Naive thymus-derived CD4-positive, alpha-beta T cell (primary cell): ENCODE measurements around the gene NCK1. TPM values are rescaled to one million over a fixed set of nuclear protein-coding genes. Genes with fewer than 3 reads are reported as not detected.

Source experiments
- ATAC-seq: fragments of 150-1000 bp; cut with Tn5 transposase; 2 replicates; pipeline ENCODE4 v1.10.0; 2021; ENCODE audit warnings: mild to moderate bottlenecking, moderate library complexity
- CTCF ChIA-PET: fragments of 350-600 bp; sonication (Branson Sonifier 250); formaldehyde crosslinking; loops from one replicate; lab custom pipeline; 2021; ENCODE audit warnings: antibody characterized with exemption; lab: Charles Lee
- POLR2A ChIA-PET: fragments of 350-600 bp; sonication (Branson Sonifier 250); formaldehyde crosslinking; loops from one replicate; lab custom pipeline; 2021; ENCODE audit warnings: antibody characterized with exemption, inconsistent platforms; lab: Charles Lee
- DNase-seq, 9 donors: peaks; one replicate each; pipeline versions ENCODE4 v3.0.0 to v3.0.0-alpha.2; 2020 to 2022; ENCODE audit warnings: mixed read lengths in 1 of 9
- H3K27ac ChIP-seq: one replicate; pipeline ENCODE4 v1.7.0; 2013; ENCODE audit warnings: mild to moderate bottlenecking, low read depth, low read length, moderate library complexity
- H3K27me3 ChIP-seq, 2 donors: one replicate each; pipeline ENCODE4 v1.7.0; 2013; ENCODE audit warnings: low read length in 2 of 2, mild to moderate bottlenecking in 2 of 2, moderate library complexity in 2 of 2; ENCODE audit not compliant: control insufficient read depth in 2 of 2, insufficient read depth in 2 of 2
- H3K36me3 ChIP-seq, 3 experiments: 1 replicate in 2 of 3; 2 replicates in 1 of 3; pipeline ENCODE4 v1.7.0; 2013; ENCODE audit warnings: low read length in 3 of 3, mild to moderate bottlenecking in 3 of 3, moderate library complexity in 1 of 3; ENCODE audit not compliant: insufficient read depth in 3 of 3, control insufficient read depth in 2 of 3
- H3K4me1 ChIP-seq, 2 donors: one replicate each; pipeline ENCODE4 v1.7.0; 2013; ENCODE audit warnings: low read length in 2 of 2, mild to moderate bottlenecking in 2 of 2, moderate library complexity in 1 of 2; ENCODE audit not compliant: control insufficient read depth in 2 of 2, insufficient read depth in 2 of 2
- H3K4me3 ChIP-seq: 2 replicates; pipeline ENCODE4 v1.7.0; 2013; ENCODE audit warnings: mild to moderate bottlenecking, low read length
- H3K9me3 ChIP-seq, 3 experiments: 1 replicate in 2 of 3; 2 replicates in 1 of 3; pipeline ENCODE4 v1.7.0; 2013; ENCODE audit warnings: low read length in 3 of 3; ENCODE audit not compliant: control insufficient read depth in 2 of 3
- H3K27ac Mint-ChIP-seq, 9 donors: one replicate each; pipeline ENCODE4 v1.8.0; 2020 to 2022; ENCODE audit warnings: mixed read lengths in 9 of 9, mild to moderate bottlenecking in 8 of 9, moderate library complexity in 5 of 9, inconsistent platforms in 2 of 9
- H3K27me3 Mint-ChIP-seq, 5 donors: one replicate each; pipeline ENCODE4 v1.8.0; 2021 to 2022; ENCODE audit warnings: mixed read lengths in 5 of 5, mild to moderate bottlenecking in 1 of 5
- H3K36me3 Mint-ChIP-seq, 5 donors: one replicate each; pipeline ENCODE4 v1.8.0; 2020 to 2022; ENCODE audit warnings: mixed read lengths in 5 of 5, mild to moderate bottlenecking in 3 of 5, inconsistent platforms in 1 of 5
- H3K4me1 Mint-ChIP-seq, 7 donors: one replicate each; pipeline ENCODE4 v1.8.0; 2020 to 2022; ENCODE audit warnings: mixed read lengths in 7 of 7, mild to moderate bottlenecking in 3 of 7, inconsistent platforms in 1 of 7
- H3K4me3 Mint-ChIP-seq, 10 donors: one replicate each; pipeline ENCODE4 v1.8.0; 2020 to 2022; ENCODE audit warnings: mild to moderate bottlenecking in 10 of 10, mixed read lengths in 10 of 10, moderate library complexity in 6 of 10, inconsistent platforms in 2 of 10
- H3K9me3 Mint-ChIP-seq, 11 donors: one replicate each; pipeline ENCODE4 v1.8.0; 2020 to 2022; ENCODE audit warnings: mixed read lengths in 11 of 11, mild to moderate bottlenecking in 4 of 11, inconsistent platforms in 1 of 11, moderate library complexity in 1 of 11
- intact Hi-C, 2 donors: fragments of 100-400 bp; cut with micrococcal nuclease; formaldehyde crosslinking; loops; one replicate each; pipeline ENCODE4 v1.15.1; 2023
- polyA plus RNA-seq, 2 donors: library from polyadenylated mRNA; unstranded; fragments of 300-500 nt; fragmentation: Illumina TruSeq; gene quantifications; one replicate each; pipeline ENCODE4 v1.2.3, GENCODE V29; 2021
- total RNA-seq, 6 experiments: library from RNA in 5 of 6; stranded (reverse) in 5 of 6; gene quantifications; 1 replicate in 5 of 6; 2 replicates in 1 of 6; pipeline ENCODE4 v1.2.3 and lab custom pipeline; 2021 to 2026

The NCK1 gene
- total and polyA plus RNA-seq, 7 experiments from 2014 or later, result 39.1 to 59.6 (median 47.3) TPM

GRCh38 chr3:136989781-136990524 is 127.9 kb downstream of the NCK1 start:
- ATAC-seq (no peak), DNase-seq (no peak)
- ChIA-PET POLR2A (no interaction called here), CTCF (no interaction called here)
- Mint-ChIP-seq H3K27ac (no peak overlapping the region), H3K4me1 (peaks cover 1 to 13% (median 6%) of the 10 kb centered on the region in 7 donors), H3K36me3 (peaks cover 0 to 3% (median 0%) of the 10 kb centered on the region in 5 donors), H3K9me3 (no peaks in the 10 kb centered on the region), H3K4me3 (no peak overlapping the region), H3K27me3 (no peaks in the 10 kb centered on the region)
- H3K27ac ChIP-seq, result no peak overlapping the region
- H3K4me3 ChIP-seq, result no peak overlapping the region
- H3K4me1 ChIP-seq, result no peaks in the 10 kb centered on the region
- no peaks in the 10 kb centered on the region for H3K36me3 ChIP-seq
- intact Hi-C loops, result no loop called here
- no peaks in the 10 kb centered on the region for H3K9me3 ChIP-seq
- no peaks in the 10 kb centered on the region for H3K27me3 ChIP-seq

- no peak overlapping the region for H3K27ac ChIP-seq
- H3K27ac Mint-ChIP-seq, result no peak overlapping the region
- ChIA-PET POLR2A (no interaction called here), CTCF (no interaction called here)
- H3K4me3 Mint-ChIP-seq, result no peak overlapping the region
- peaks cover 3 to 16% (median 11%) of the 10 kb centered on the region in 7 donors for H3K4me1 Mint-ChIP-seq
- H3K36me3 ChIP-seq, result no peaks in the 10 kb centered on the region
- H3K4me3 ChIP-seq, result no peak overlapping the region
- no peak for DNase-seq
- no peaks in the 10 kb centered on the region for H3K27me3 ChIP-seq
- no peaks in the 10 kb centered on the region for H3K9me3 Mint-ChIP-seq
- H3K4me1 ChIP-seq, result no peaks in the 10 kb centered on the region
- H3K9me3 ChIP-seq, result no peaks in the 10 kb centered on the region
- intact Hi-C loops, result no loop called here
- H3K36me3 Mint-ChIP-seq, result peaks cover 0 to 3% (median 0%) of the 10 kb centered on the region in 5 donors
- ATAC-seq, result no peak
- no peaks in the 10 kb centered on the region for H3K27me3 Mint-ChIP-seq
Measured at GRCh38 chr3:136990826-136991225, 128.8 kb downstream of the NCK1 start.

GRCh38 chr3:136992115-136992514 is 130.1 kb downstream of the NCK1 start:
- no peaks in the 10 kb centered on the region for H3K27me3 Mint-ChIP-seq
- ChIA-PET POLR2A (no interaction called here), CTCF (no interaction called here)
- Histone ChIP-seq H3K9me3 (no peaks in the 10 kb centered on the region), H3K36me3 (no peaks in the 10 kb centered on the region), H3K4me3 (no peak overlapping the region), H3K27me3 (no peaks in the 10 kb centered on the region), H3K4me1 (no peaks in the 10 kb centered on the region), H3K27ac (no peak overlapping the region)
- H3K4me1 Mint-ChIP-seq, result peaks cover 3 to 16% (median 11%) of the 10 kb centered on the region in 7 donors
- H3K4me3 Mint-ChIP-seq, result no peak overlapping the region
- H3K36me3 Mint-ChIP-seq, result no peaks in the 10 kb centered on the region
- no peaks in the 10 kb centered on the region for H3K9me3 Mint-ChIP-seq
- H3K27ac Mint-ChIP-seq, result no peak overlapping the region
- no peak for ATAC-seq
- no peak for DNase-seq
- intact Hi-C loops, result no loop called here

GRCh38 chr3:136994772-136995516 is 132.9 kb downstream of the NCK1 start:
- no peak overlapping the region for H3K27ac ChIP-seq
- POLR2A ChIA-PET, result interaction anchor here (1.4 kb wide), 1 partner anchor 242 kb away, joined by 4 read pairs; the partner anchor contains the start of gene STAG1

GRCh38 chr3:136995652-136996051 is 133.6 kb downstream of the NCK1 start:
- no peaks in the 10 kb centered on the region for H3K36me3 ChIP-seq
- Mint-ChIP-seq H3K4me1 (peaks cover 3 to 16% (median 11%) of the 10 kb centered on the region in 7 donors), H3K36me3 (peaks cover 0 to under 1% (median 0%) of the 10 kb centered on the region in 5 donors), H3K9me3 (no peaks in the 10 kb centered on the region), H3K27ac (peak overlapping the region in 3 of 9 donors; percentile 15 to 49 (median 22)), H3K27me3 (no peaks in the 10 kb centered on the region), H3K4me3 (no peak overlapping the region)
- ATAC-seq (no peak), DNase-seq (no peak)
- no peaks in the 10 kb centered on the region for H3K27me3 ChIP-seq
- H3K4me1 ChIP-seq, result no peaks in the 10 kb centered on the region
- H3K9me3 ChIP-seq, result no peaks in the 10 kb centered on the region
- H3K4me3 ChIP-seq, result no peak overlapping the region
- H3K27ac ChIP-seq, result no peak overlapping the region
- ChIA-PET CTCF (no interaction called here), POLR2A (interaction anchor here (1.4 kb wide), 1 partner anchor 243 kb away, joined by 4 read pairs; the partner anchor contains the start of gene STAG1)
- intact Hi-C loops, result no loop called here

More at GRCh38 chr3:136994772-136995516, 132.9 kb downstream of the NCK1 start:
- Mint-ChIP-seq H3K36me3 (no peaks in the 10 kb centered on the region), H3K4me3 (peak overlapping the region in 3 of 10 donors; percentile 3 to 68 (median 26)), H3K27ac (peak overlapping the region in 7 of 9 donors; percentile 9 to 85 (median 49)), H3K27me3 (no peaks in the 10 kb centered on the region), H3K4me1 (peaks cover 3 to 16% (median 11%) of the 10 kb centered on the region in 7 donors), H3K9me3 (no peaks in the 10 kb centered on the region)
- H3K27me3 ChIP-seq, result no peaks in the 10 kb centered on the region
- ATAC-seq (no peak), DNase-seq (no peak)
- intact Hi-C loops, result no loop called here
- no peaks in the 10 kb centered on the region for H3K36me3 ChIP-seq
- H3K4me3 ChIP-seq, result no peak overlapping the region
- CTCF ChIA-PET, result no interaction called here
- H3K4me1 ChIP-seq, result no peaks in the 10 kb centered on the region
- no peaks in the 10 kb centered on the region for H3K9me3 ChIP-seq
